Measurements from ENCODE around the gene PSMD5.
"Not testable (repeated sequence)": the region's sequence is repeated elsewhere in the genome, so short reads cannot be mapped to it uniquely, and the experiment has no call there.

The PSMD5 gene

DNA sequence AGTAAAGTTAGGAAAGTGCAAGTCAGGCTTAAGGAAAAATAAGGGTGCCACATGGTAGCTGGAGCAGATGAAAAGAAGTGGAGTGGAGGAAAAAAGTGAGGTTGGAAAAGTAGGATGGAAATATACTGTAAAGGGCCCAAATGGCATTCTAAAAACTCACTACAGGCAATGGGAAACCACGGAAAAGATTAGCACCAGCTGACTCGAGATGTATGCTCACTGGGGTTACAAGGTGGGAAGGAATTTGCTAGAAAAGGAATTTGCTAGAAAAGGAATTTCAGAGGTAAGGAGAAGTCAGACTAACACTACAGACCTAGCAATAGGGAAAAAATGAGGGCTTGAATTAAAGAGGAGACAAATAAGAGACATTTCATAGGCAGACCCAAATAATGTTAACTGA lies 3.6 kb downstream of the PSMD5 start:
- Mint-ChIP-seq H3K9me3 (no peaks in the 10 kb centered on the region), H3K27me3 (no peaks in the 10 kb centered on the region), H3K27ac (no peak overlapping the region), H3K36me3 (peaks cover 43% of the 10 kb centered on the region), H3K4me1 (peaks cover 47% of the 10 kb centered on the region), H3K4me3 (no peak overlapping the region)
- CTCF ChIA-PET = no interaction called here
- no peak for DNase-seq

DNA sequence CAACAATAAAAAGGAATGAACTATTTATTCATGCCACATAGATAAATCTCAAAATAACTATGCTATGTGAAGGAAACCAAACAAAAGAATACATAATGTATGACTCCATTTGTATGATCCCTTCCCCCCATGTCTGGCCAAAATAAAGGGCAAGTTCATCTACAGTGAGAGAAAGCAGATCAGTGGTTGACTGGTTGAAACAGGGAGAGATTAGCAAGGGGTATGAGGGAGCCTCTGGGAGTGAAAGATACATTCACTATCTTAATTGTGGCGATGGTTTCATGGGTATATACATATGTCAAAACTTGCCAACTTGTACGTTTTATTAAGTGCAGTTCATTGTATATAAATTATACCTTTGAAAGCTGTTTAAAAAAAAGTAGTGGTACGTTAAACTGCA lies 4.8 kb downstream of the PSMD5 start:
- Mint-ChIP-seq H3K27me3 (no peaks in the 10 kb centered on the region), H3K36me3 (peaks cover 46% of the 10 kb centered on the region), H3K4me3 (no peak overlapping the region), H3K4me1 (peaks cover 40% of the 10 kb centered on the region), H3K9me3 (no peaks in the 10 kb centered on the region), H3K27ac (no peak overlapping the region)
- DNase-seq = no peak
- CTCF ChIA-PET = no interaction called here

DNA sequence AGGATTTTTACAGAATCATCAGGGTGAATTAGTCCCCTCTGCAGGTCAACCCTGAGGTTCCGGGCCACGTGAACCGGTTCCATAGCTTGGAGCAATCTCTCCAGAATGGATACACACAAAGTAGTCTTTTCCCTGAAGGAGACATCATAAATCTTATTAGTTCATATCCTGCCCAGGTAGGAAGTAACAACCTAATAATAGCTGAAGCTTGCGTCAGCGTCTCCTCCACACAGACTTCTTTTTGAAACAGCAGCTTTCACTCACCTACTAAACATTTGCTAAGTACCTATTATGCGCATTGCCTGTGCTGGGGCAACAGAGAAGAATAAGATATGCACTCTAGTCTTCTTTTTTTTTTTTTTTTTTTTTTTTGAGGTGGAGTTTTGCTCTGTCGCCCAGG lies 9.4 kb downstream of the PSMD5 start:
- Mint-ChIP-seq H3K4me1 (peaks cover 7% of the 10 kb centered on the region), H3K9me3 (no peaks in the 10 kb centered on the region)

DNA sequence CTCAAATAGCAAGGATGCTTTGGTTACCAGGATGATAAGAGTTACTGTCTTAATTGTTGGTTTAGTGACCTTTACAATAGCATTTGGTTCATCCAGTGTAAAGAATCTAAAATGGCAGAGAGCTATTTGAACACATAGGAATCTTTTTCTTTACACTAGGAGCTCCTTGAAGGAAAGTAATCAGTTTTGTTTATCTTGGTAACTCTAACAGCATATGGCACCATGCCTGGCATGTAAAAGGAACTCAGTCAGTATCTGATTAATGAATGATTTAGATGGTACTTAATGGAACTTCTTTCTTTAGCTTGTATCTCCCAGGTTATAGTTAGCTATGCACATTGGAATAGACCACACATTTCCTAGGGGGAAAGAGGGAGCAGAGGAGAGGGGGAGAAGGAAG lies 9.9 kb downstream of the PSMD5 start:
- no peak for DNase-seq
- no peaks in the 10 kb centered on the region for H3K9me3 Mint-ChIP-seq
- H3K4me3 Mint-ChIP-seq = no peak overlapping the region
- H3K27ac Mint-ChIP-seq = no peak overlapping the region
- CTCF ChIA-PET = no interaction called here
- H3K36me3 Mint-ChIP-seq = peaks cover 42% of the 10 kb centered on the region
- no peaks in the 10 kb centered on the region for H3K27me3 Mint-ChIP-seq
- peaks cover 5% of the 10 kb centered on the region for H3K4me1 Mint-ChIP-seq

More for the DNA sequence above, 9.4 kb downstream of the PSMD5 start:
- CTCF ChIA-PET = no interaction called here
- H3K36me3 Mint-ChIP-seq = peaks cover 43% of the 10 kb centered on the region
- no peak overlapping the region for H3K27ac Mint-ChIP-seq
- no peak overlapping the region for H3K4me3 Mint-ChIP-seq
- no peak for DNase-seq
- H3K27me3 Mint-ChIP-seq = no peaks in the 10 kb centered on the region

DNA sequence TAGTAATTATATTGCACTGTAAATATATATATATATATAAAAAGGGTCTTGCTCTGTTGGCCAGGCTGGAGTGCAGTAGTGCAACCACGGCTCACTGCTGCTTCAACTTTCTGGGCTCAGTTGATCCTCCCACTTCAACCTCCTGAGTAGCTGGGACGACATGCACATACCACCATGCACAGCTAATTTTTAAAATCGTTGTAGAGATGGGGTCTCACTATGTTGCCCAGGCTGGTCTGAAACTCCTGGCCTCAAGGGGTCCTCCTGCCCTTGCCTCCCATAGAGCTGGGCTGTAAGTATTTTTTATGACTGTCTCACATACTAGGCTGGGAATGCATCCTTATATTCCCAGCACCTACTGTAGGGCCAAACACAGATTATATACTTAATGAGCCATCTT lies 11.9 kb downstream of the PSMD5 start:
- Mint-ChIP-seq H3K27me3 (no peaks in the 10 kb centered on the region), H3K36me3 (peaks cover 47% of the 10 kb centered on the region), H3K4me3 (no peak overlapping the region), H3K9me3 (no peaks in the 10 kb centered on the region), H3K4me1 (peaks cover 2% of the 10 kb centered on the region), H3K27ac (no peak overlapping the region)
- DNase-seq = no peak
- CTCF ChIA-PET = no interaction called here

DNA sequence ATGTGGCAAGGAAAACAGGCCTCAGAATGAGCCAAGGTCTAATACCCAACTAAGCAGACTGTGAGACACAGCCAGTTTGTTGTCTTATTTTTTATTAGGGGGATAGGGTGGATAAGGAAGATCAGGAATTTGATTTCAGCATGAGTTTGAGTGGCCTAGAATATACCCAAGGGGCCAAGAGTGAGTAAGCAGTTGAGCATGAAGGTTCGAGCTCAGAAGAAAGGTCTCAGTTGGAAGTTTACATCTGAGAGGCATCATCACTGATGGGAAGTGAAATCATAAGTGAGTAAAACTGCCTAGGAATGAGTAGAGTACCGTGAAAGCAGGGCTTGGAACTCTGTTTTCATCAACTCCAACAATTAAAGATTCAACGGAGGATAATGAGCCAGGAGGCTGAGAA lies 12.6 kb downstream of the PSMD5 start:
- no peaks in the 10 kb centered on the region for H3K9me3 Mint-ChIP-seq
- no peak for DNase-seq
- H3K27me3 Mint-ChIP-seq = no peaks in the 10 kb centered on the region
- CTCF ChIA-PET = no interaction called here
- H3K4me1 Mint-ChIP-seq = peaks cover 2% of the 10 kb centered on the region
- no peak overlapping the region for H3K27ac Mint-ChIP-seq
- H3K4me3 Mint-ChIP-seq = no peak overlapping the region
- peaks cover 47% of the 10 kb centered on the region for H3K36me3 Mint-ChIP-seq

DNA sequence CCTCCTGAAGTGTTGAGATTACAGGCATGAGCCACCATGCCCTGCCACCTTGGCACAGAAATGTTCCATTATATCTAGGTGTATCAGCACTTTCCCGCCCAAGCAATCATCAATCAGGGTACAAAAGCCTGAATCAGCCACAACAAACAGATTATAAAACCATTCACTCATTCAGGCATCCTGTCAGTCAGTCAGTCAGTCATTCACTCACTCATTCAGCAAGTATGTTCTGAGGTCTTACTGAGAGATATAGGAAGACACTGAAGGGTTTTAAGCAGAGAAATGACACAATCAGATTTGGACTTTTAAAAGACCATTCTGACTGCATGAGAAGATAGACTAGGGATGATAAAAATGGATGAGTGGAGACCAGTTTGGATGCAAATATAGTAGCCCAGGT lies 13.1 kb downstream of the PSMD5 start:
- CTCF ChIA-PET = no interaction called here
- H3K4me3 Mint-ChIP-seq = no peak overlapping the region
- no peak for DNase-seq
- no peaks in the 10 kb centered on the region for H3K9me3 Mint-ChIP-seq
- H3K36me3 Mint-ChIP-seq = peaks cover 49% of the 10 kb centered on the region
- H3K27ac Mint-ChIP-seq = no peak overlapping the region
- peaks cover 1% of the 10 kb centered on the region for H3K4me1 Mint-ChIP-seq
- no peaks in the 10 kb centered on the region for H3K27me3 Mint-ChIP-seq

DNA sequence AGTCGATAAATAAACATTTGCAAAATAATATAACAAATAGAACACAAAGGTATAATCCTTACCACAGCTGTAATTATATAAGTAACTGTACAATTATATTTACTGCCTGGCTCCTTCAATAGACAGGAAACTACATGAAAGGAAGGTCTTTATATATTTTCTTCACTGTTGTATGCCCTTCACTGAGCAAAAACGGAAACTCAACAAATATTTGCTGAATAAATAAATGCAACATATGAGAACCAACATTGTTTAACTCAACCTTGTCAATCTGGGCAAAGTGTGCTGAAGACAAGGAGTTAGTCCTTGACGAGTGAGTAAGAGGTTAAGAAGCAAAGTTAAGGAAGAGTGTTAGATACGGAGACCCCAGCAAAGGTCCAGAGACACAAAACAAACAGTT lies 22.6 kb downstream of the PSMD5 start:
- H3K4me3 Mint-ChIP-seq = no peak overlapping the region
- no peaks in the 10 kb centered on the region for H3K9me3 Mint-ChIP-seq
- CTCF ChIA-PET = no interaction called here
- H3K27ac Mint-ChIP-seq = no peak overlapping the region
- no peak for DNase-seq
- peaks cover 64% of the 10 kb centered on the region for H3K36me3 Mint-ChIP-seq
- H3K4me1 Mint-ChIP-seq = no peaks in the 10 kb centered on the region
- no peaks in the 10 kb centered on the region for H3K27me3 Mint-ChIP-seq

DNA sequence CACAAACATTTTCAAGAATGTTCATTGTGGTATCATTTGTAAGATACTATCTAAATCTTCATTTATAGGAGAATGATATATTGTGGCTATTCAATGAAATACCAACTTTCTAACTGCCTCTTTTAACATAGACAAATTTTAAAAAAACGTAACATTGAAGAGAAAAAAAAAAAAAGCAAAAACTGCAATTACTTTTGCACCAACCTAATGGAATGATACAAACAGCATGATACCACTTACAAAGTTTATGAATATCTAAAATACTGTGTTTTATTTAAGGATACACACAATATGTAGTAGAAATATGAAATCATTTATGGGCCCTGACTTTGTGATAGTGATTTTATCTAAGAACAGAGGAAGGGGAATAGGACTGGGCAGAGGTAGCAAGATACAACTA lies 24.1 kb downstream of the PSMD5 start:
- no peak overlapping the region for H3K27ac Mint-ChIP-seq
- CTCF ChIA-PET = no interaction called here

DNA sequence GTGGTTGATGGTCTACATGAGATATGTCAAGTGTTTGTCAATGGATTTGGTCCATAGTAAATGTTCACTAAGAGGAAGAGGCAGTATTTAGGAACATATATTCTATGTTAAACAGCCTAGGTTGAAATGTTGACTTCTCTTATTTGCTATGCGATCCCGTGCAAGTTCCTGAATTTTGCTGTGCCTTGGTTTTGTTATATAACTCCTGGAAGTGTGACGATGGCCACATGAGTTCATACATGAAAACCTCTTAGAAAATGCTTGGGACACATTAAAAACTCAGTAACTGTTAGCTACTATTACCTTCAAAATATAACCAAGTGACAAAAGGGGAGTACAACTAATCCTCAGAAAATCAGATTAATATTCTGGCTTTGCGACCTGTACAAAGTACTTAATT lies 27.6 kb downstream of the PSMD5 start:
- Mint-ChIP-seq H3K27ac (no peak overlapping the region), H3K4me1 (no peaks in the 10 kb centered on the region), H3K4me3 (no peak overlapping the region), H3K9me3 (peaks cover 5% of the 10 kb centered on the region), H3K27me3 (no peaks in the 10 kb centered on the region), H3K36me3 (peaks cover 39% of the 10 kb centered on the region)
- CTCF ChIA-PET = interaction anchor here (1.3 kb wide), 1 partner anchor 59 kb away, joined by 4 read pairs; no protein-coding TSS in a partner anchor
- DNase-seq = no peak

More for the DNA sequence above, 24.1 kb downstream of the PSMD5 start:
- no peaks in the 10 kb centered on the region for H3K27me3 Mint-ChIP-seq
- H3K4me3 Mint-ChIP-seq = no peak overlapping the region
- H3K4me1 Mint-ChIP-seq = no peaks in the 10 kb centered on the region
- H3K9me3 Mint-ChIP-seq = no peaks in the 10 kb centered on the region
- peaks cover 57% of the 10 kb centered on the region for H3K36me3 Mint-ChIP-seq
- no peak for DNase-seq

DNA sequence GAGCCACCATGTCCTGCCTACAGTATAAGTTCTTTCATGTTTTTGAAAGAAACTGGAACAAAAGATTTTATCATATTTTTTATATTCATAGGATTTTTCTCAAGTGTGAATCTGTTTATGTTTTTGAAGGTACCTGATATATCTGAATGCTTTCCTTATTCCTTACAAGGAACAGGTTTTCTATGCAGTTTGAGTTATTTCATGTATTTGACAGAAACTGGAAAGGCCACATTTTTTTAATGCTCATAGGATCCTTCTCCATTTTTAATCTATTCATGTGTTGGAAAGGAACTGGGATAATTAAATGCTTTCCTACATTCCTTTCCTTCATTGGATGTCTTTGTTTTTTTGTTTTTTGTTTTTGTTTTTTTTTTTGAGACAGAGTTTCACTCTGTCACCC lies 33.8 kb downstream of the PSMD5 start:
- no peak for DNase-seq
- H3K27ac Mint-ChIP-seq = no peak overlapping the region
- H3K4me1 Mint-ChIP-seq = no peaks in the 10 kb centered on the region
- CTCF ChIA-PET = no interaction called here
- H3K4me3 Mint-ChIP-seq = no peak overlapping the region
- peaks cover 49% of the 10 kb centered on the region for H3K9me3 Mint-ChIP-seq
- peaks cover 26% of the 10 kb centered on the region for H3K36me3 Mint-ChIP-seq
- H3K27me3 Mint-ChIP-seq = no peaks in the 10 kb centered on the region

DNA sequence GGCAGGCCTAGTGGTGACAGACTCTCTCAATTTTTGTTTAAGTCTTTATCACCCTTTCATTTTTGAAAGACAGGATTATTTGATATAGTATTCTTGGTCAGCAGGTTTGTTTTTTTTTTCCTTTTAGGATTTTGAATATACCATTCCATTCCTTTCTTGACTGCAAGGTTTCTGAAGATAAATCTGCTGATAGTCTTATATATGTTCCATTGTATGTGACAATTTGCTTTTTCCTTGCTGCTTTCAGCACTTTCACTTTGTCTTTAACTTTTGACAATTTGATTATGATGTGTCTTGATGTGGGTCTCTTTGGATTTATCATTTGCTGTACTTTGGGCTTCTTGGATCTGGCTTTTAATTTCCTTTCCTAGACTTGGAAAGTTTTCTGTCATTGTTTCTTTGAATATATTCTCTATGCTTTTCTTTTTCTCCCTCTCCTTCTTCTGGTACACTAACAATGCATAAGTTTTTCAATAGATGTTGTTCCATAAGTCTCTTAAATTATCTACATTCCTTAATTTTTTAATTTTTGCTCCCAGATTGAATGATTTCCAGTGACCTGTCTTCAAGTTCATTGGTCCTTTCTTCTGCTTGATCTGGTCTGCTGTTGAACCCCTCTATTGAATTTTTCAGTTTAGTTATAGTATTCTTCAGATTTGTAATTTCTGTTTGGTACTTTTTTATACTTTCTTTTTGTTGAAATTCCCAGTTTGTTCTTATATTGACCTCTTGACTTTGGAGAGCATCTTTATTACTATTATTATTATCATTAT lies 34.9 kb downstream of the PSMD5 start:
- CTCF ChIA-PET = no interaction called here
- H3K36me3 Mint-ChIP-seq = peaks cover 26% of the 10 kb centered on the region
- H3K9me3 Mint-ChIP-seq = peaks cover 49% of the 10 kb centered on the region
- H3K4me3 Mint-ChIP-seq = no peak overlapping the region
- DNase-seq = no peak
- H3K4me1 Mint-ChIP-seq = no peaks in the 10 kb centered on the region
- H3K27ac Mint-ChIP-seq = no peak overlapping the region
- no peaks in the 10 kb centered on the region for H3K27me3 Mint-ChIP-seq

DNA sequence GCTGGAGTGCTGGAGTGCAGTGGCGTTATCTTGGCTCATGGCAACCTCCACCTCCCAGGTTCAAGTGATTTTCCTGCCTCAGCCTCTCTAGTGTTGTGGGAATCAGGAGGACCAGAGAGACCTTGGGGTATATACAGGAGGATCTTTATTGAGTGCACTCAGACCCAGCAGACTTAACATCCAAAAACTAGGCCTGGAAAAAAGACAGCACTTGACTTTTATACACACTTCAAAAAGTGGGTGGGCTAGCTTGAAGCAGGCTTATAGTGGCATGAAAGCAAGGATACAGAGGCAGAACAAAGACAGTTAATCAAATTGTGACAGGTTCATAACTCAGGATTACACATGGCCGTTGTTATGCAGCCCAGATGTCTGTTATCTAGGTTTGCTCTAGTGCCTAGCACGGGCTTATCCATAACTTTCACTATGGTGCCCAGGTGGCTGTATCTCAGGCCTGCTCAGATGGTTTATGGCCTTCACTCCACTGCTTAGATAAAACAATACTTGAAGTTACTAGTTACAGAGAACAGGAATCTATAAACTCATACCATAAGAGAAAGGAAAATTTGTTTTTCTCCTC lies 37.8 kb downstream of the PSMD5 start:
- Mint-ChIP-seq H3K9me3 (peaks cover 43% of the 10 kb centered on the region), H3K36me3 (peaks cover 22% of the 10 kb centered on the region)
- CTCF ChIA-PET = not testable (repeated sequence)

DNA sequence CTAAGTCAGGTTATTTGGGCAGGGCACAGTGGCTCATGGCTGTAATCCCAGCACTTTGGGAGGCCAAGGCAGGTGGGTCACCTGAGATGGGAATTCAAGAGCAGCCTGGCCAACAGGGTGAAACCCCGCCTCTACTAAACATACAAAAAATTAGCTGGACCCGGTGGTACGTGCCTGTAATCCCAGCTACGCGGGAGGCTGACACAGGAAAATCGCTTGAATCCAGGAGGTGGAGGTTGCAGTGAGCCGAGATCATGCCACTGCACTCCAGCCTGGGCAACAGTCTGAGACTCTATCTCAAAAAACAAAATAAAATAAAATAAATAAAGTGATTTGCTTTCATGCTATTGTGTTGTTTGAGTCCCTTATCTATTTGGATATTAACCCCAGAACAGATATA lies 41.3 kb downstream of the PSMD5 start:
- no peak overlapping the region for H3K4me3 Mint-ChIP-seq
- CTCF ChIA-PET = no interaction called here
- H3K27ac Mint-ChIP-seq = no peak overlapping the region
- DNase-seq = no peak
- no peaks in the 10 kb centered on the region for H3K4me1 Mint-ChIP-seq
- H3K9me3 Mint-ChIP-seq = peaks cover 17% of the 10 kb centered on the region
- peaks cover 10% of the 10 kb centered on the region for H3K36me3 Mint-ChIP-seq
- H3K27me3 Mint-ChIP-seq = no peaks in the 10 kb centered on the region

More for the DNA sequence above, 37.8 kb downstream of the PSMD5 start:
- not testable (repeated sequence) for H3K27ac Mint-ChIP-seq, H3K4me3 Mint-ChIP-seq, DNase-seq, H3K4me1 Mint-ChIP-seq, H3K27me3 Mint-ChIP-seq

Measured in activated naive CD4-positive, alpha-beta T cell treated with anti-CD3 and anti-CD28 coated beads, Interleukin-2, amount 10 ng/mL, durations not matched to agents 7 days and 5 days (primary cell).